HG03175 (cell line): ENCODE data around the gene TCF20.
A peak's percentile ranks its signal among the peaks of the same experiment; 100 is the strongest.

Experiments used
- ATAC-seq: cut with Tn5 transposase; IDR thresholded peaks from one replicate; pipeline ENCODE4 v1.9.1; 2021; ENCODE audit warnings: mild to moderate bottlenecking, moderate library complexity; ENCODE audit not compliant: unreplicated experiment

TCF20 gene

GRCh38 chr22:42300259-42301076 lies 30.0 kb upstream of the TCF20 start:
- peak; percentile 46 for ATAC-seq

GRCh38 chr22:42299586-42300258 lies 29.3 kb upstream of the TCF20 start:
- no peak for ATAC-seq

- no peak for ATAC-seq
Measured at GRCh38 chr22:42298746-42299145, 28.3 kb upstream of the TCF20 start.

- ATAC-seq, result no peak
Measured at GRCh38 chr22:42297778-42298177, 27.3 kb upstream of the TCF20 start.

- no peak for ATAC-seq
Measured at GRCh38 chr22:42296883-42297282, 26.4 kb upstream of the TCF20 start.

GRCh38 chr22:42296381-42296853 lies 26.0 kb upstream of the TCF20 start:
- no peak for ATAC-seq

GRCh38 chr22:42294034-42294985 lies 23.9 kb upstream of the TCF20 start:
- no peak for ATAC-seq

GRCh38 chr22:42292732-42293520 lies 22.5 kb upstream of the TCF20 start:
- no peak for ATAC-seq

GRCh38 chr22:42291287-42291686 lies 20.8 kb upstream of the TCF20 start:
- no peak for ATAC-seq

GRCh38 chr22:42289671-42290541 lies 19.5 kb upstream of the TCF20 start:
- ATAC-seq, result no peak

GRCh38 chr22:42288791-42289190 lies 18.3 kb upstream of the TCF20 start:
- no peak for ATAC-seq

GRCh38 chr22:42287174-42287890 lies 16.9 kb upstream of the TCF20 start:
- ATAC-seq, result no peak

GRCh38 chr22:42286205-42286604 lies 15.8 kb upstream of the TCF20 start:
- ATAC-seq, result no peak

GRCh38 chr22:42285604-42286003 lies 15.2 kb upstream of the TCF20 start:
- ATAC-seq, result no peak

GRCh38 chr22:42284643-42285181 lies 14.3 kb upstream of the TCF20 start:
- ATAC-seq, result no peak

GRCh38 chr22:42284202-42284591 lies 13.7 kb upstream of the TCF20 start:
- no peak for ATAC-seq

GRCh38 chr22:42283278-42284201 lies 13.1 kb upstream of the TCF20 start:
- no peak for ATAC-seq

GRCh38 chr22:42282943-42283277 lies 12.5 kb upstream of the TCF20 start:
- no peak for ATAC-seq
